Measurements from ENCODE around the gene PLEKHM1. TPM values are rescaled to one million over a fixed set of nuclear protein-coding genes. Genes with fewer than 3 reads are reported as not detected.

PLEKHM1 gene
- total and polyA plus RNA-seq, 2 of the 13 experiments (the other 11 are each of a cell fraction or from before 2014, with no cell fraction given) = 7.6 to 13.5 TPM

GRCh38 chr17:45429339-45430005 lies 61.0 kb downstream of the PLEKHM1 start (continued):
- TF ChIP-seq FOXP1 (IDR thresholded peaks at IDR 0.05) (no peak), FOXP1 (CRISPR knock-in tag; IDR thresholded peaks at IDR 0.05) (no peak), SNAPC2 (CRISPR knock-in tag; IDR thresholded peaks at IDR 0.05) (no peak), NFE2L1 (CRISPR knock-in tag; IDR thresholded peaks at IDR 0.05; ENCODE audit: borderline replicate concordance) (no peak), EEA1 (CRISPR knock-in tag; IDR thresholded peaks at IDR 0.05; ENCODE audit: borderline replicate concordance) (peak; percentile 53; the same call in 1 of the 2 replicates), MLXIP (CRISPR knock-in tag; IDR thresholded peaks at IDR 0.05; ENCODE audit: borderline replicate concordance) (no peak), KLF6 (CRISPR knock-in tag; IDR thresholded peaks at IDR 0.05) (0 out of 2 replicates have a peak, but pooled peaks have one; percentile 21), PHB2 (IDR thresholded peaks at IDR 0.05; ENCODE audit: partially characterized antibody) (no peak), TEF (CRISPR knock-in tag; IDR thresholded peaks at IDR 0.05) (no peak), ZNF740 (CRISPR knock-in tag; IDR thresholded peaks at IDR 0.05) (no peak), SRSF4 (IDR thresholded peaks at IDR 0.05; ENCODE audit: low read depth, low read length, poor library complexity, severe bottlenecking) (no peak), ZNF776 (CRISPR knock-in tag; IDR thresholded peaks at IDR 0.05) (no peak), SUZ12 (IDR thresholded peaks at IDR 0.05; ENCODE audit: low read depth, low read length) (no peak), MTA1 (CRISPR knock-in tag; IDR thresholded peaks at IDR 0.05; ENCODE audit: borderline replicate concordance) (peak; percentile 85; the same call in 1 of the 2 replicates), MAF1 (CRISPR knock-in tag; IDR thresholded peaks at IDR 0.05; ENCODE audit: borderline replicate concordance) (no peak), PHF20 (CRISPR knock-in tag; IDR thresholded peaks at IDR 0.05) (0 out of 2 replicates have a peak, but pooled peaks have one; percentile 15), ZEB1 (IDR thresholded peaks at IDR 0.05; ENCODE audit: insufficient replicate concordance, low read depth) (no peak), HCFC1 (IDR thresholded peaks at IDR 0.05; ENCODE audit: low read depth, low read length) (no peak), MTERF4 (CRISPR knock-in tag; IDR thresholded peaks at IDR 0.05) (no peak), ZNF430 (CRISPR knock-in tag; IDR thresholded peaks at IDR 0.05) (no peak), IRX3 (CRISPR knock-in tag; IDR thresholded peaks at IDR 0.05; ENCODE audit: borderline replicate concordance, low read depth) (no peak), HMGA1 (CRISPR knock-in tag; conservative IDR thresholded peaks at IDR 0.05) (no peak), NCOA2 (CRISPR knock-in tag; IDR thresholded peaks at IDR 0.05) (no peak), NCOR1 (IDR thresholded peaks at IDR 0.05; ENCODE audit: borderline replicate concordance, low read length) (no peak), RBM22 (optimal IDR thresholded peaks at IDR 0.05; ENCODE audit: low read length) (no peak), HOMEZ (CRISPR knock-in tag; IDR thresholded peaks at IDR 0.05; ENCODE audit: low read depth) (no peak)
